H1 (cell line): ENCODE measurements around the gene VPS35. TPM values are rescaled to one million over a fixed set of nuclear protein-coding genes. Genes with fewer than 3 reads are reported as not detected.

Source experiments
- CTCF ChIA-PET: fragments of 300-600 bp; sonication (Branson Sonifier 250); formaldehyde crosslinking; loops from one replicate; lab custom pipeline; 2021; ENCODE audit not compliant: partially characterized antibody; lab: Charles Lee
- POLR2A ChIA-PET: fragments of 300-600 bp; sonication (Branson Sonifier 250); formaldehyde crosslinking; loops from one replicate; lab custom pipeline; 2021; ENCODE audit warnings: inconsistent platforms; ENCODE audit not compliant: partially characterized antibody; lab: Charles Lee
- DNase-seq, 2 experiments: peaks; one replicate each; pipeline versions ENCODE4 v3.0.0 to v3.0.0-alpha.2; 2010 to 2022; ENCODE audit warnings: low spot score in 2 of 2, low read depth in 1 of 2, mixed read lengths in 1 of 2
- FAIRE-seq: peaks from 2 replicates; lab custom pipeline; 2011; peaks lifted over from hg19 to GRCh38; lab: Jason Lieb, UNC
- H2AFZ ChIP-seq: 2 replicates; pipeline ENCODE4 v1.8.1; 2012; ENCODE audit warnings: low read length, inconsistent platforms
- H2AK5ac ChIP-seq: 2 replicates; pipeline ENCODE4 v1.6.1; 2013; ENCODE audit warnings: low read depth, low read length
- H2BK120ac ChIP-seq: replicated peaks from 2 replicates; pipeline ENCODE3; 2013; ENCODE audit warnings: low read depth, low read length, inconsistent platforms
- H2BK12ac ChIP-seq: 2 replicates; pipeline ENCODE4 v1.6.1; 2013; ENCODE audit warnings: low read depth, low read length
- H2BK15ac ChIP-seq: 2 replicates; pipeline ENCODE4 v1.6.1; 2013; ENCODE audit warnings: low read length
- H2BK20ac ChIP-seq: 2 replicates; pipeline ENCODE4 v1.6.1; 2013; ENCODE audit warnings: low read length
- H2BK5ac ChIP-seq: 2 replicates; pipeline ENCODE4 v1.6.1; 2013; ENCODE audit warnings: low read depth, low read length
- H3K14ac ChIP-seq: 2 replicates; pipeline ENCODE4 v1.6.1; 2013; ENCODE audit warnings: inconsistent platforms; ENCODE audit not compliant: insufficient read length
- H3K18ac ChIP-seq: 2 replicates; pipeline ENCODE4 v1.6.1; 2013; ENCODE audit warnings: low read length; ENCODE audit errors: extremely low read depth
- H3K23ac ChIP-seq: 2 replicates; pipeline ENCODE4 v1.6.1; 2013; ENCODE audit warnings: inconsistent platforms; ENCODE audit not compliant: insufficient read length
- H3K23me2 ChIP-seq: 2 replicates; pipeline ENCODE4 v1.6.1; 2013; ENCODE audit warnings: low read depth, low read length
- H3K27ac ChIP-seq: 2 replicates; pipeline ENCODE4 v1.6.1; 2011; ENCODE audit warnings: low read depth, low read length, inconsistent platforms
- H3K27me3 ChIP-seq, 4 experiments: replicated peaks in 1 of 4; 1 replicate in 1 of 4; 2 replicates in 3 of 4; pipeline versions ENCODE4 v1.6.1 to v1.8.1; 2011 to 2013; ENCODE audit warnings: low read length in 3 of 4, mild to moderate bottlenecking in 3 of 4, inconsistent platforms in 2 of 4, mixed read lengths in 2 of 4, moderate library complexity in 1 of 4; ENCODE audit not compliant: control insufficient read depth in 3 of 4, insufficient read depth in 3 of 4; ENCODE audit errors: extremely low read depth in 1 of 4
- H3K36me3 ChIP-seq, 4 experiments: 2 replicates each; pipeline versions ENCODE4 v1.6.1 to v1.8.1; 2011 to 2013; ENCODE audit warnings: mild to moderate bottlenecking in 4 of 4, low read length in 3 of 4, moderate library complexity in 2 of 4, control low read depth in 1 of 4, inconsistent platforms in 1 of 4; ENCODE audit not compliant: insufficient read depth in 4 of 4, control insufficient read depth in 2 of 4
- H3K4ac ChIP-seq: replicated peaks from 2 replicates; pipeline ENCODE3; 2013; ENCODE audit warnings: low read length, low read depth, mixed read lengths, inconsistent platforms; ENCODE audit not compliant: insufficient read length
- H3K4me1 ChIP-seq, 4 experiments: replicated peaks in 1 of 4; 1 replicate in 1 of 4; 2 replicates in 3 of 4; pipeline versions ENCODE4 v1.6.1 to v1.8.1; 2011 to 2013; ENCODE audit warnings: low read length in 3 of 4, inconsistent platforms in 2 of 4, mixed read lengths in 1 of 4; ENCODE audit not compliant: insufficient read depth in 4 of 4, control insufficient read depth in 3 of 4
- H3K4me2 ChIP-seq, 2 experiments: 2 replicates each; pipeline versions ENCODE4 v1.6.1 to v1.8.1; 2011 to 2013; ENCODE audit warnings: low read depth in 2 of 2, low read length in 2 of 2, control low read depth in 1 of 2, inconsistent platforms in 1 of 2, mild to moderate bottlenecking in 1 of 2; ENCODE audit not compliant: insufficient read depth in 1 of 2
- H3K4me3 ChIP-seq, 4 experiments: fragments of 200-600, 300-600 bp in 1 of 4; sonication (generic), shearing (Covaris generic), sonication (Bioruptor Twin) in 1 of 4; 2 replicates each; pipeline versions ENCODE4 v1.5.1 to v1.8.1; 2011 to 2016; ENCODE audit warnings: low read length in 4 of 4, low read depth in 3 of 4, control low read depth in 2 of 4, inconsistent platforms in 2 of 4, mild to moderate bottlenecking in 2 of 4, mixed read lengths in 1 of 4, moderate library complexity in 1 of 4; ENCODE audit not compliant: insufficient read depth in 2 of 4; ENCODE audit errors: extremely low read depth in 1 of 4
- H3K56ac ChIP-seq: replicated peaks from 2 replicates; pipeline ENCODE3; 2013; ENCODE audit warnings: low read depth, mild to moderate bottlenecking, mixed read lengths, low read length, inconsistent platforms; ENCODE audit not compliant: insufficient read length
- H3K79me1 ChIP-seq: 2 replicates; pipeline ENCODE4 v1.6.1; 2013; ENCODE audit warnings: low read depth, low read length, control low read depth
- H3K79me2 ChIP-seq, 2 experiments: 2 replicates each; pipeline versions ENCODE4 v1.6.1 to v1.8.1; 2012 to 2013; ENCODE audit warnings: low read length in 2 of 2, mild to moderate bottlenecking in 2 of 2, inconsistent platforms in 1 of 2; ENCODE audit not compliant: insufficient read depth in 2 of 2, control insufficient read depth in 1 of 2
- H3K9ac ChIP-seq, 4 experiments: replicated peaks in 1 of 4; 1 replicate in 1 of 4; 2 replicates in 3 of 4; pipeline versions ENCODE4 v1.6.1 to v1.8.1; 2011 to 2013; ENCODE audit warnings: low read depth in 3 of 4, low read length in 3 of 4, control low read depth in 2 of 4, mild to moderate bottlenecking in 2 of 4, moderate library complexity in 2 of 4, inconsistent platforms in 1 of 4; ENCODE audit errors: extremely low read depth in 1 of 4
- H3K9me3 ChIP-seq, 2 experiments: 2 replicates each; pipeline versions ENCODE4 v1.6.1 to v1.8.1; 2012 to 2013; ENCODE audit warnings: mild to moderate bottlenecking in 2 of 2, moderate library complexity in 2 of 2, control low read depth in 1 of 2, inconsistent platforms in 1 of 2, low read depth in 1 of 2, low read length in 1 of 2, mixed read lengths in 1 of 2; ENCODE audit not compliant: insufficient read depth in 2 of 2
- H4K20me1 ChIP-seq, 2 experiments: replicated peaks in 1 of 2; 2 replicates each; pipeline versions ENCODE3 to v1.8.1; 2011 to 2013; ENCODE audit warnings: inconsistent platforms in 2 of 2, low read length in 2 of 2, mild to moderate bottlenecking in 1 of 2; ENCODE audit not compliant: insufficient read depth in 2 of 2, control insufficient read depth in 1 of 2
- H4K5ac ChIP-seq: 2 replicates; pipeline ENCODE4 v1.6.1; 2013; ENCODE audit warnings: low read length, low read depth, mixed read lengths, inconsistent platforms; ENCODE audit not compliant: insufficient read length
- H4K8ac ChIP-seq: 2 replicates; pipeline ENCODE4 v1.8.0; 2013; ENCODE audit warnings: mild to moderate bottlenecking, moderate library complexity, low read length, inconsistent platforms; ENCODE audit not compliant: insufficient read depth; ENCODE audit errors: extremely low read depth
- H4K91ac ChIP-seq: replicated peaks from 2 replicates; pipeline ENCODE3; 2013; ENCODE audit warnings: low read length, mixed read lengths, inconsistent platforms; ENCODE audit not compliant: insufficient read length
- WGBS, 2 experiments: shearing (Covaris generic) in 1 of 2; methylation state at CpG; one replicate each; pipeline versions ENCODE4 v1.1.6 to v1.1.7; 2013 to 2015; ENCODE audit warnings: low lambda C conversion rate in 2 of 2, mixed read lengths in 2 of 2, inconsistent platforms in 1 of 2, low coverage in 1 of 2, missing lambda C conversion rate in 1 of 2; ENCODE audit not compliant: insufficient replicate concordance in 2 of 2, insufficient coverage in 1 of 2, insufficient read length in 1 of 2; ENCODE audit errors: extremely low coverage in 1 of 2, missing lambda C conversion rate in 1 of 2; 5-methylcytosine and 5-hydroxymethylcytosine counted together
- polyA plus RNA-seq, 7 experiments: library from polyadenylated mRNA; depleted of rRNA in 3 of 7; stranded (reverse) in 5 of 7; unstranded in 2 of 7; fragments of >200 nt in 5 of 7; fragments of 200-250 nt in 2 of 7; gene quantifications; 1 replicate in 5 of 7; 2 replicates in 1 of 7; 4 replicates in 1 of 7; pipeline versions ENCODE4 v1.2.1 to v1.2.3, GENCODE V29; 2011 to 2013; ENCODE audit warnings: missing spikeins in 2 of 7, mixed read lengths in 2 of 7
- total RNA-seq: library from RNA; stranded (reverse); fragmentation: NEBNext Ultra II Directional; extraction: Animal tissue kit (Norgen Biotek cat#: 25700); gene quantifications from 2 replicates; pipeline ENCODE4 v1.2.1, GENCODE V29; 2021

VPS35 gene
- total and polyA plus RNA-seq, 2 of the 8 experiments (the other 6 are each of a cell fraction or from before 2014, with no cell fraction given) = 10.3 to 66.9 TPM

DNA sequence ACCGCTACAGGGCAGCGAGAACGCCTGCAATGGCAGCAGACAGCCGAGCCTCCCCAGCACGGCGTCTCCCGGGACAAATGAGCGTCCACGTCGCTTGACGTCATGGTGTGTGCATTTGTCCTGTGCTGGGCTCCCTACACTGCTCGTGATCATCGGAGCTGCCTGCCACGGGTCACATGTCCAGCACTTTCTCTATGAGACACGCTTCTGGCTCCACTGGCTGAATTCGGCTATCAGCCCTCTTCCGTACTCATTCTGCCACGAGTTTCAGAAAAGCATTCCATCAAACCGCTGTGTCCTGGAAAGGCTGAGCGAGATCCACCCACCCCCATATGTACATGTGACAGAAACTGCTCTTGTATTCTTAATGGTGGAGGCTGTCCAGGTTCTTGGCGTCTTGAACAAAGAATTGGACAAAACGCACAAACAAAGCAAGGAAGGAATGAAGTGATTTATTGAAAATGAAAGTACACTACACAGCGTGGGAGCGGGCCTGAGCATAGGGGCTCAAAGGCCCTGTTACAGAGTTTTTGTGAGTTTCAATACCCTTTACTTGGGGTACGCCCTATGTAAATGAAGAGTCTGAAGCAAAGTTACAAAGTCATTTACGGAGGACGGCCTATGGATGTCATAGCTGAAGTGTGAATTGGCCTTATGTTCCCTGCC is 39.3 kb downstream of the VPS35 start:
- CTCF ChIA-PET = interaction anchor here (1.0 to 2.0 kb wide), 3 partner anchors 9 to 24 kb away, joined by 3 to 10 read pairs (median 3); no protein-coding TSS in a partner anchor
- POLR2A ChIA-PET = no interaction called here
- no peak for FAIRE-seq

More for the DNA sequence above, 39.3 kb downstream of the VPS35 start:
- H3K14ac ChIP-seq = no peak overlapping the region
- no peak overlapping the region for H2BK5ac ChIP-seq
- H2AK5ac ChIP-seq = no peak overlapping the region
- H4K5ac ChIP-seq = no peak overlapping the region
- H2BK20ac ChIP-seq = no peak overlapping the region
- no peak overlapping the region for H3K23ac ChIP-seq
- H3K18ac ChIP-seq = no peak overlapping the region
- DNase-seq = no peak
- H2BK12ac ChIP-seq = no peak overlapping the region
- WGBS, 2 experiments = 91% methylated on average over 27 of the region's 27 CpGs; no CpG with 5 or more reads in 1 of the 2 experiments
- H3K23me2 ChIP-seq = no peaks in the 10 kb centered on the region
- H4K8ac ChIP-seq = no peak overlapping the region
- H3K36me3 ChIP-seq = no peaks in the 10 kb centered on the region
- no peak overlapping the region for H3K4me3 ChIP-seq
- peaks cover 0 to 6% (median 2%) of the 10 kb centered on the region in 4 experiments; a peak in 1 of 7 replicates for H3K4me1 ChIP-seq
- no peak overlapping the region for H3K4me2 ChIP-seq
- no peaks in the 10 kb centered on the region; a peak in 1 of 4 replicates for H3K9me3 ChIP-seq
- H3K56ac ChIP-seq = no peak overlapping the region
- no peak overlapping the region for H3K4ac ChIP-seq
- H3K79me1 ChIP-seq = no peaks in the 10 kb centered on the region
- H4K20me1 ChIP-seq = no peaks in the 10 kb centered on the region
- no peak overlapping the region for H4K91ac ChIP-seq
- H3K27me3 ChIP-seq = no peaks in the 10 kb centered on the region; a peak in 1 of 7 replicates
- H3K9ac ChIP-seq = no peak overlapping the region
- H2BK120ac ChIP-seq = no peak overlapping the region
- H2BK15ac ChIP-seq = no peak overlapping the region
- H2AFZ ChIP-seq = no peak overlapping the region
- no peak overlapping the region for H3K27ac ChIP-seq
- no peaks in the 10 kb centered on the region for H3K79me2 ChIP-seq
